Peyer's patch (tissue), 4 donors: ENCODE data around the gene PDGFA.
A peak's percentile ranks its signal among the peaks of the same experiment; 100 is the strongest.

Source experiments
- POLR2A ChIP-seq, 2 donors: fragments of 450-650 bp; IDR thresholded peaks; one replicate each; pipeline ENCODE4 v1.5.1; 2017; ENCODE audit warnings: antibody characterized with exemption in 2 of 2, mild to moderate bottlenecking in 2 of 2, moderate library complexity in 2 of 2
- TF ChIP-seq, protein P1 (sequence below), 6 experiments: fragments of 450-650 bp in 4 of 6; fragments of 200-600 bp in 2 of 6; sonication (generic) in 1 of 6; IDR thresholded peaks; one replicate each; pipeline ENCODE4 v1.5.1; 2017 to 2019; ENCODE audit warnings: antibody characterized with exemption in 6 of 6, mild to moderate bottlenecking in 3 of 6, moderate library complexity in 1 of 6

DNA sequence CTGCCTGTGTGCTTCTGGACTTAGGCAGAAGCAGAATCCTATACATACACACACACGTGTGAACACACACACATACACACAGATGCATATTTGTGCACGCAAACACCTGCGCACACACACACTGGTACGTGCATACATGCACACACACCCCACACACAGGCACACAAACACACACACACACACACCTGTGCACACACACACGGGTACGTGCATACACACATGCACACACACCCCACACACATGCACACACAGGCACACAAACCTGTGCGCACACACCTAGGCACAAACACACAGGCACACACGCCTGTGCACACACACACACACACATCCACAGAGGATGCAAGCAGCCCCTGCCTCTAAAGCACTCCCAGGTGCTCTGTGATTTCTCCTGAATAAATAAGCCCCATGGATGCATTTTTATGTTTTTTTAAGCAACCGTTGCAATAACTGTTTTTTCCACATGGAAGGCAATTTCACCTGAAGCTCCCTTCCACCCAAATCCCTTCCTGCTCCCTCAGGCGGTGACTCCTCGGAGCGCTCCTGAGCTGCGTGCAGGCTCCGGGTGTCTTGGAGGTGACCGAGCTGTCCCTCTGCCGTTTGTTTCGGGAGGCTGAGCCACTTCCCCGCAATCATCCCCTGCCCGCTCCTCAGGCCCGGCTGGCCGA lies 41.5 kb upstream of the PDGFA start:
- TF ChIP-seq, protein P1, sequence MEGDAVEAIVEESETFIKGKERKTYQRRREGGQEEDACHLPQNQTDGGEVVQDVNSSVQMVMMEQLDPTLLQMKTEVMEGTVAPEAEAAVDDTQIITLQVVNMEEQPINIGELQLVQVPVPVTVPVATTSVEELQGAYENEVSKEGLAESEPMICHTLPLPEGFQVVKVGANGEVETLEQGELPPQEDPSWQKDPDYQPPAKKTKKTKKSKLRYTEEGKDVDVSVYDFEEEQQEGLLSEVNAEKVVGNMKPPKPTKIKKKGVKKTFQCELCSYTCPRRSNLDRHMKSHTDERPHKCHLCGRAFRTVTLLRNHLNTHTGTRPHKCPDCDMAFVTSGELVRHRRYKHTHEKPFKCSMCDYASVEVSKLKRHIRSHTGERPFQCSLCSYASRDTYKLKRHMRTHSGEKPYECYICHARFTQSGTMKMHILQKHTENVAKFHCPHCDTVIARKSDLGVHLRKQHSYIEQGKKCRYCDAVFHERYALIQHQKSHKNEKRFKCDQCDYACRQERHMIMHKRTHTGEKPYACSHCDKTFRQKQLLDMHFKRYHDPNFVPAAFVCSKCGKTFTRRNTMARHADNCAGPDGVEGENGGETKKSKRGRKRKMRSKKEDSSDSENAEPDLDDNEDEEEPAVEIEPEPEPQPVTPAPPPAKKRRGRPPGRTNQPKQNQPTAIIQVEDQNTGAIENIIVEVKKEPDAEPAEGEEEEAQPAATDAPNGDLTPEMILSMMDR (IDR thresholded peaks at IDR 0.05): peak in 3 of 6 experiments; percentile 7 to 35 (median 24)
- no peak for TF ChIP-seq POLR2A (IDR thresholded peaks at IDR 0.05)
